ENCODE measurements around the gene HOXA3. TPM values are rescaled to one million over a fixed set of nuclear protein-coding genes. Genes with fewer than 3 reads are reported as not detected.
A peak's percentile ranks its signal among the peaks of the same experiment; 100 is the strongest.

The HOXA3 gene
- polyA plus RNA-seq, 2 of the 4 experiments (the other 2 are of a cell fraction) = 3.3 to 8.7 TPM

DNA sequence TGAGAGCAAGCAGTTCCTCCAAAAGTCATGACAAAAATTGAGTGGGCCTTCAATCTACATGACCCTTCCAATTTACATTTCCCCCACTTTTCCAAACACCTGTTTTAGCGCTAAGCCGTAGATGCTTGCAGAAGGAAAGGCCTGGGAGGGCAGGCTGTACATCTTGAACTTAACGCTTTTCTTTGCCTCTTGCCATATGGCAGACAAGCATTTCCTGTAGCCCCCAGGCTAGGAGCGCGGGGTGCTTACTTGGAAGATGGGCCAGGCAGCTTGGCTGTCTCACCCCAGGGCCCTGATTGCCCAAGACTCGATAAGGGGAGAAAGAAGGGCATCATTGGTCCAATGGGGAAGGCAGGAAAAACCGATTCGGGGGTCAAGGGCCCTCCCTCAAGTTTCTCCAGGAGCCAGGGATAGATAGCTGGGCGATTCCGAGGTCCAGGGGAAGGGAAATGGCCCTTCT lies 20.0 kb upstream of the HOXA3 start (continued):
- TF ChIP-seq, protein P1, sequence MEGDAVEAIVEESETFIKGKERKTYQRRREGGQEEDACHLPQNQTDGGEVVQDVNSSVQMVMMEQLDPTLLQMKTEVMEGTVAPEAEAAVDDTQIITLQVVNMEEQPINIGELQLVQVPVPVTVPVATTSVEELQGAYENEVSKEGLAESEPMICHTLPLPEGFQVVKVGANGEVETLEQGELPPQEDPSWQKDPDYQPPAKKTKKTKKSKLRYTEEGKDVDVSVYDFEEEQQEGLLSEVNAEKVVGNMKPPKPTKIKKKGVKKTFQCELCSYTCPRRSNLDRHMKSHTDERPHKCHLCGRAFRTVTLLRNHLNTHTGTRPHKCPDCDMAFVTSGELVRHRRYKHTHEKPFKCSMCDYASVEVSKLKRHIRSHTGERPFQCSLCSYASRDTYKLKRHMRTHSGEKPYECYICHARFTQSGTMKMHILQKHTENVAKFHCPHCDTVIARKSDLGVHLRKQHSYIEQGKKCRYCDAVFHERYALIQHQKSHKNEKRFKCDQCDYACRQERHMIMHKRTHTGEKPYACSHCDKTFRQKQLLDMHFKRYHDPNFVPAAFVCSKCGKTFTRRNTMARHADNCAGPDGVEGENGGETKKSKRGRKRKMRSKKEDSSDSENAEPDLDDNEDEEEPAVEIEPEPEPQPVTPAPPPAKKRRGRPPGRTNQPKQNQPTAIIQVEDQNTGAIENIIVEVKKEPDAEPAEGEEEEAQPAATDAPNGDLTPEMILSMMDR (IDR thresholded peaks at IDR 0.05) = no peak
- TF ChIP-seq HDAC2 (IDR thresholded peaks at IDR 0.05) = no peak
- no peak for TF ChIP-seq PHF8 (IDR thresholded peaks at IDR 0.05; ENCODE audit: borderline replicate concordance, low read depth)
- no peak for TF ChIP-seq BHLHE40 (IDR thresholded peaks at IDR 0.05; ENCODE audit: low read depth, low read length)
- TF ChIP-seq CEBPB (IDR thresholded peaks at IDR 0.05) = no peak
- no peak for TF ChIP-seq MAFK (IDR thresholded peaks at IDR 0.05; ENCODE audit: partially characterized antibody)

DNA sequence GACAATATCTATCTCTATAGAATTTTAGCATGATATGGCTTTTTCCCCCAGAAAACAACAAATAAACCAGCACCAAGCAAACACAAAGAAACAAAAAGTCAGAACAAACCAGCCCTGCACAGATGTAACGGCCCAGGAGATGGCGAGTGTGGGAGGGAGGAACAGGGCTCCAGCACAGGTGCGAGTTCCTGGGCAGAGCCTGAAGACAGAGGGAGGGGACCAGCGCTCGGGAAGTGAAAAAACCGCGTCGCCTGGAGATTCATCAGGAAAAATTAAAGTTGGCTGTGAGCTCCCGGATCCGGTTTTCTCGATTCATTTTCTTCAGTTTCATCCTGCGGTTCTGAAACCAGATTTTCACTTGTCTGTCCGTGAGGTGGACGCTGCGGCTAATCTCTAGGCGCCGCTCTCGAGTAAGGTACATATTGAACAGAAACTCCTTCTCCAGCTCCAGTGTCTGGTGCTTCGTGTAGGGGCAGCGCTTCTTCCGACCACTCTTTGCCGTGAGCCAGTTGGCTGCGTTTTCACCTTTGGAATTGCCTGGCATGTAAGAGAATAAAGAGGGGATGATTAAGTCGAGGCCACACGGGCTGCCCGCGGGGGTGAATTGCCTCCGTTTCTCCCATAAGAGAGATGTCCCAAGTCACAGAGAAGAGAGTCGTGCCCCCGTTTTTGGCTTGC lies 19.4 kb upstream of the HOXA3 start:
- Histone ChIP-seq H3K4me2 (peak overlapping the region; percentile 74; the same call in 1 of the 3 replicates), H3K4me3 (no peak overlapping the region), H3K27ac (peak overlapping the region in 1 of 2 experiments; percentile 90; a peak in 2 of 6 replicates), H3K9me3 (no peaks in the 10 kb centered on the region), H3K4me1 (peaks cover 4% of the 10 kb centered on the region; the same call in 1 of the 3 replicates)
- ChIA-PET CTCF (interaction anchor here (2.7 to 6.1 kb wide), 3 partner anchors 7 to 21 kb away, joined by 7 to 47 read pairs (median 33); no protein-coding TSS in a partner anchor), POLR2A (no interaction called here)
- DNase-seq (ENCODE audit: low read depth in 1 of 2, low spot score in 1 of 2) (no peak), FAIRE-seq (no peak), ATAC-seq (no peak)
- whole genome bisulfite sequencing (ENCODE audit: missing lambda C conversion rate) = 94% methylated on average over 30 of the region's 30 CpGs
- TF ChIP-seq, protein P2, sequence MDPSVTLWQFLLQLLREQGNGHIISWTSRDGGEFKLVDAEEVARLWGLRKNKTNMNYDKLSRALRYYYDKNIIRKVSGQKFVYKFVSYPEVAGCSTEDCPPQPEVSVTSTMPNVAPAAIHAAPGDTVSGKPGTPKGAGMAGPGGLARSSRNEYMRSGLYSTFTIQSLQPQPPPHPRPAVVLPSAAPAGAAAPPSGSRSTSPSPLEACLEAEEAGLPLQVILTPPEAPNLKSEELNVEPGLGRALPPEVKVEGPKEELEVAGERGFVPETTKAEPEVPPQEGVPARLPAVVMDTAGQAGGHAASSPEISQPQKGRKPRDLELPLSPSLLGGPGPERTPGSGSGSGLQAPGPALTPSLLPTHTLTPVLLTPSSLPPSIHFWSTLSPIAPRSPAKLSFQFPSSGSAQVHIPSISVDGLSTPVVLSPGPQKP (IDR thresholded peaks at IDR 0.05; ENCODE audit: low read depth, low read length) = no peak
- TF ChIP-seq RNF2 (IDR thresholded peaks at IDR 0.05; ENCODE audit: borderline replicate concordance, low read depth) (no peak), HEYL (CRISPR knock-in tag; IDR thresholded peaks at IDR 0.05) (no peak), POLR2A (IDR thresholded peaks at IDR 0.05; ENCODE audit: low read length) (no peak), FOXS1 (CRISPR knock-in tag; IDR thresholded peaks at IDR 0.05) (no peak), RCOR1 (IDR thresholded peaks at IDR 0.05; ENCODE audit: low read depth, low read length) (no peak), FOSL2 (IDR thresholded peaks at IDR 0.05) (no peak), FOSL2 (CRISPR knock-in tag; IDR thresholded peaks at IDR 0.05) (no peak), FOSB (CRISPR knock-in tag; IDR thresholded peaks at IDR 0.05) (no peak), CBX8 (IDR thresholded peaks at IDR 0.05) (no peak), BHLHE40 (IDR thresholded peaks at IDR 0.05; ENCODE audit: low read depth, low read length) (no peak), HOXA7 (CRISPR knock-in tag; IDR thresholded peaks at IDR 0.05) (no peak), HOXB13 (CRISPR knock-in tag; IDR thresholded peaks at IDR 0.05; ENCODE audit: low read depth) (no peak), RAD21 (conservative IDR thresholded peaks at IDR 0.05 in 1 of 2, IDR thresholded peaks at IDR 0.05 in 1 of 2) (no peak), HDAC2 (IDR thresholded peaks at IDR 0.05) (no peak), KDM1A (IDR thresholded peaks at IDR 0.05; ENCODE audit: low read depth) (no peak), GATA3 (IDR thresholded peaks at IDR 0.05; ENCODE audit: borderline replicate concordance) (no peak), MAZ (IDR thresholded peaks at IDR 0.05; ENCODE audit: borderline replicate concordance, low read depth, low read length) (no peak), MYC (IDR thresholded peaks at IDR 0.05; ENCODE audit: borderline replicate concordance, low read length) (no peak)
- TF ChIP-seq, protein P3, sequence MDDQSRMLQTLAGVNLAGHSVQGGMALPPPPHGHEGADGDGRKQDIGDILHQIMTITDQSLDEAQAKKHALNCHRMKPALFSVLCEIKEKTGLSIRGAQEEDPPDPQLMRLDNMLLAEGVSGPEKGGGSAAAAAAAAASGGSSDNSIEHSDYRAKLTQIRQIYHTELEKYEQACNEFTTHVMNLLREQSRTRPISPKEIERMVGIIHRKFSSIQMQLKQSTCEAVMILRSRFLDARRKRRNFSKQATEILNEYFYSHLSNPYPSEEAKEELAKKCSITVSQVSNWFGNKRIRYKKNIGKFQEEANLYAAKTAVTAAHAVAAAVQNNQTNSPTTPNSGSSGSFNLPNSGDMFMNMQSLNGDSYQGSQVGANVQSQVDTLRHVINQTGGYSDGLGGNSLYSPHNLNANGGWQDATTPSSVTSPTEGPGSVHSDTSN (IDR thresholded peaks at IDR 0.05) = no peak
